Measurements from ENCODE around the gene MACROD2. TPM values are rescaled to one million over a fixed set of nuclear protein-coding genes. Genes with fewer than 3 reads are reported as not detected.

Gene MACROD2
- total RNA-seq, 1 experiment from 2014 or later: 1.5 TPM

DNA sequence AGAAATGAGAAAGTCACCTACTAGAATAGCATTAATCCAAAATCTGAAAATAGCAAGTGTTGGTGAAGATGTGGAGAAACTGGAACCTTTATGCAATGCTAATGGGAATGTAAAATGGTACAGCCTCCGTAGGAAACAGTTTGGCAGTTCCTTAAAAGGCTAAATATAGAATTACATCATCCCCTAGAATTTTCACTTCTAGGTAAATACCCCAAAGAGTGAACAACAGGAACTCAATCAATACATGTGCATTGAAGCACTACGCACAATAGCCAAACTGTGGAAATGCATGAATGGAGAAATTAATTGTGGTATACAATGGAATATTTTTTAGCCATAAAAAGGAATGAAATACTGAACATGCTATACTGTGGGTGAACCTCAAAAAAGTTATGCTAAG lies 1324.1 kb downstream of the MACROD2 start:
- DNase-seq: no peak
- Histone ChIP-seq H3K4me3 (ENCODE audit: insufficient read depth, low read depth, low read length) (no peak overlapping the region), H3K27me3 (ENCODE audit: control insufficient read depth, insufficient read depth, low read length) (no peaks in the 10 kb centered on the region), H3K36me3 (replicated peaks; ENCODE audit: control insufficient read depth, insufficient read depth, low read length) (no peaks in the 10 kb centered on the region)

DNA sequence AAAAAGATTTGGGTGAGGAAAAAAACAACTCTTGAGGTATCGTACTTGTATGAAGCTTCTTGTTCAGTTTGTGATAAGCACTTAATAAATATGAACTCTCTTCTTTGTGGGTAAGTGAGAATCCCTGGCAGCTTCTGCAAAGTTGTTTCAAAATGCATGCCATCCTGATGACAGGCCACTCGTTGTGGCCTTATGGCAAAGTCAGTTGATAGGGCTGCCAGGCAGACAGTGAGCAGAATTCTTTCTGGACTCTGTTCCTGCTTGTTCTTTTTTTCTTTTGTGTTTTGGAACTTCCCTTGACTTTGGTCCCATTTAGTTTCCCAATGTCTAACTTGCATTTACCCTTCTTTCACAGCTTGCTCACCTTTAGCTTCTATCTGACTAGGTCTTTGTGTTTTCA lies 1325.6 kb downstream of the MACROD2 start:
- no peak overlapping the region for H3K4me3 ChIP-seq (ENCODE audit: insufficient read depth, low read depth, low read length)
- H3K27me3 ChIP-seq (ENCODE audit: control insufficient read depth, insufficient read depth, low read length): no peaks in the 10 kb centered on the region
- H3K36me3 ChIP-seq (replicated peaks; ENCODE audit: control insufficient read depth, insufficient read depth, low read length): no peaks in the 10 kb centered on the region
- no peak for DNase-seq

DNA sequence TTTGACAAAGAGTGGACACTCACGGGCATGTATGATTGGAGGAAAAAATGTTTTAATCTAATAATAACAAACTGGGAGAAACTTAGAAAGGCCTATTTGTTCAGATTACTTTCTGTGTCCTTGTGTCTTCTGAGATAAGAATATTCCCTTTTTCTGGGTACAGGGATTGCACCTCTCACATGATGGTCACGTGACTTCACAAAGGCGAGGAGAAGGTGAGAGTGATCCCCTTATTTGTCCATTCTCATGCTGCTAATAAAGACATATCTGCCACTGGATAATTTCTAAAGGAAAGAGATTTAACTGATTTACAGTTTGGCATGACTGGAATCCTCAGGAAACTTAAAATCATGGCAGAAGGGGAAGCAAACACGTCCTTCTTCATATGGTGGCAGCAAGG lies 1331.8 kb downstream of the MACROD2 start:
- H3K27me3 ChIP-seq (ENCODE audit: control insufficient read depth, insufficient read depth, low read length): no peaks in the 10 kb centered on the region
- H3K4me3 ChIP-seq (ENCODE audit: insufficient read depth, low read depth, low read length): no peak overlapping the region
- H3K36me3 ChIP-seq (replicated peaks; ENCODE audit: control insufficient read depth, insufficient read depth, low read length): no peaks in the 10 kb centered on the region
- DNase-seq: no peak

DNA sequence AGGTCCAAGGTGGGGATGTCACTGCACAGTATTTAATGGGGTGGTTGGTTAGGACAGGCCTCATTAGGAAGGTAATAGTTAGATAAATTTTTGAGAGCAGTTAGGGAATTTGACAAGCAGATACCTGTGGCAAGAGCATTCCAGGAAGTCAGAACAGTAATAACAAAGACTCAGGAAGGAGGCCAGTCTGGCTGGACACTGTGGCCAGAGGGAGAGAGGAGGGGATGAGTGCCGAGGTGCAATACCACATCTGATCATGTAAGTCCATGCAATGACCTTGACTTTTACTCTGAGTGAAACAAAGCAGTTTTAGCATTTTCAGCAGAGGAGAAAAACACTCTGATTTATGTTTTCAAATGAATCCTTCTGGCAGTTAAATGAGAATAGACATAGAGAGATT lies 1332.8 kb downstream of the MACROD2 start:
- no peak for DNase-seq
- Histone ChIP-seq H3K4me3 (ENCODE audit: insufficient read depth, low read depth, low read length) (no peak overlapping the region), H3K27me3 (ENCODE audit: control insufficient read depth, insufficient read depth, low read length) (no peaks in the 10 kb centered on the region), H3K36me3 (replicated peaks; ENCODE audit: control insufficient read depth, insufficient read depth, low read length) (no peaks in the 10 kb centered on the region)

DNA sequence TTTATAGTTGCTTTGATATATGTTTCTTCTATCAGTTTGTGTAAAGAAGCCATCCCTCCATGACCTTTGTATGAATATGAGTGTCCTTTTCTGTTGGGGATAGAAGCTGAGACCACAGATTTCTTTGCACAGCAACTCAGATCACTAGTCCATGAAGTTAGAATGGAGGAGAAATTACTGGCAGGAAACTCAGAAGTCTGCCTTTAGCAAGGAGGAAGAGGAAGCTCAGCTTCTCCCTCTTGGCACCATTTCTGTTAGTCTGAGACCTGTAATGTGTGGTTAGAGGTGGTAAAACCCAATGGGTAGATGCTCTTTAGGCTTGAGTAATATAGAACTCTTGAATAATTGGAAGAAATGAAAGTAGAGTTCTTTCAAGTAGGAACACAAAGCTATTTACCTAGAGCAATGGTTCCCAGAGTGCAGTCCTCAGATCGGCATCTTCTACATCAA lies 1337.4 kb downstream of the MACROD2 start:
- no peak overlapping the region for H3K4me3 ChIP-seq (ENCODE audit: insufficient read depth, low read depth, low read length)

DNA sequence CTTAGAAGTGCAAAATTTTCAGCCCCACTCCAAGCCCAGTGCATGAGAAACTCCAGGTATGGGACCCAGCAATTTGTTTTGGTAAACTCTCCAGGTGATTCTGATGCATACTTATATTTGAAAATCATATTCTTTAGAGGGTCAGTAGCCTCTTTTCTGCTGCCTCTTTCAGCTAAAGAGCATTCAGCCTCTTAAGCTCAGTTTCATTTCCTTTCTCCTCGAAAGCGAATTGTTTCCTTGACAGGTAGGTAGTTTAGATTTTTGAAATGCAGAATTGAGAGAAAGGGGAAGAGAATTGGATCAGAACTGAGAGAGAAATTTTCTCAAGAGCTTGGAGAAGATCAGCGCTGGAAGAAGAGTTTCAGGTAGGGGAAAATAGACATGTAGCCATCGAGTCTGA lies 1337.9 kb downstream of the MACROD2 start:
- no peak for DNase-seq
- no peak overlapping the region for H3K4me3 ChIP-seq (ENCODE audit: insufficient read depth, low read depth, low read length)
- no peaks in the 10 kb centered on the region for H3K36me3 ChIP-seq (replicated peaks; ENCODE audit: control insufficient read depth, insufficient read depth, low read length)
- H3K27me3 ChIP-seq (ENCODE audit: control insufficient read depth, insufficient read depth, low read length): no peaks in the 10 kb centered on the region

More for the DNA sequence above, 1337.4 kb downstream of the MACROD2 start:
- Histone ChIP-seq H3K27me3 (ENCODE audit: control insufficient read depth, insufficient read depth, low read length) (no peaks in the 10 kb centered on the region), H3K36me3 (replicated peaks; ENCODE audit: control insufficient read depth, insufficient read depth, low read length) (no peaks in the 10 kb centered on the region)
- DNase-seq: no peak

DNA sequence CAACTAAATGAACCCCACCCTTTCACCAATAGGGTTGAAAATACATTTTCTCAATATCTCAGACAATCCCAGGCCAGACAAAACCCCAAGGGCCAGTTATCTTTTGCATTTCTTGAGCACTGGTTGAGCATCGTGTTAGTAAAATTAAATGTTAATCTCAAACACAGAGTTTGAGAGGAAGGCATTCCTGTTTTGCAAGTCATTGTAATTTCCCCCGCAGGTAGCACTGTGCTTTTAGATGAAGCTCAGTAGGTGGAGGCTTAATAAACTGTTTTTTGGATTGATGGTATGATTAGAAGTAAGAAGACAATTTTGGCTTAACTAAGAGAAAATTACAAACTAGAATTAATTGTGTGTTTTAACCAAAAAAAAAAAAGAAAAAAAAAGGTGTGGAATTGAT lies 1340.7 kb downstream of the MACROD2 start:
- H3K36me3 ChIP-seq (replicated peaks; ENCODE audit: control insufficient read depth, insufficient read depth, low read length): no peaks in the 10 kb centered on the region
- no peak for DNase-seq
- no peak overlapping the region for H3K4me3 ChIP-seq (ENCODE audit: insufficient read depth, low read depth, low read length)
- no peaks in the 10 kb centered on the region for H3K27me3 ChIP-seq (ENCODE audit: control insufficient read depth, insufficient read depth, low read length)

DNA sequence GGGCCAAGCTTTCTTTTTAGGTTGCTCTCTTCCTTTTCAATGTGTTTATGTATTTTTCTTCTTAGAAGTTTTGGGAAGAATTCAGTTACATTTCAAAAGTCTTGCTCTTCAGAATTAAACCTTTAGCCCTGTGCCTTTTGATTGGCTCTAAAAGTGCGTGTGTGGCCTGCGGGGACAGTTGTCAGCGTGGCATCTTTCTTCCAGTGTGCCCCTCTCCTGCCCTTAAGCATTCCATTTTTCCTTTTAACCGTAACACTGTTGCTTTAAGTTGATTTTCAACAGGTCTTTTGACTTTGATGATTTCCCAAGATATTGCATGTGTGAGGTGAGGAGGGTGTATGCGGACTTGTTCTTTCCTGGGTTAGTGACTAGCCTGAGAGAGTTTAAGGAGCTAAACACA lies 1341.2 kb downstream of the MACROD2 start:
- H3K4me3 ChIP-seq (ENCODE audit: insufficient read depth, low read depth, low read length): no peak overlapping the region
- H3K36me3 ChIP-seq (replicated peaks; ENCODE audit: control insufficient read depth, insufficient read depth, low read length): no peaks in the 10 kb centered on the region
- no peak for DNase-seq
- no peaks in the 10 kb centered on the region for H3K27me3 ChIP-seq (ENCODE audit: control insufficient read depth, insufficient read depth, low read length)

DNA sequence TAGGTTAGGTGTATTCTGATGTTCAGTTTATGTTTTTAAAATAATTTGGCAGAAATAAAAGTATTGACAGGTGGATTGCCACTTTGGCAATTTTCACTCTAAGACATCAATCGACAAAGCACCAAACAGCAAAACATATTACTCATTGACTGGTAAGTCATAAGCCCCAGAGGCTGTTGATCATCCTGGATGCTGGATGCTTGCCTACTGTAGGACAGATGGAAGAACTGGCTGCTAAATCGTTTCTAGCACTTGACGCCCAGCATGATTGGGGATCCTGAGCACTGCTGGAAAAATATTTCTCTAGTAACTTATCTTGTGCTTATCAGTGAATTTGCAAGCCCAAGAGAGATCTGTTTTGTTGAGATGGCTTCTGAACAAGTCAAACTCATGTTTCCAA lies 1343.9 kb downstream of the MACROD2 start:
- H3K4me3 ChIP-seq (ENCODE audit: insufficient read depth, low read depth, low read length): no peak overlapping the region
- H3K36me3 ChIP-seq (replicated peaks; ENCODE audit: control insufficient read depth, insufficient read depth, low read length): no peaks in the 10 kb centered on the region
- no peak for DNase-seq
- H3K27me3 ChIP-seq (ENCODE audit: control insufficient read depth, insufficient read depth, low read length): no peaks in the 10 kb centered on the region

DNA sequence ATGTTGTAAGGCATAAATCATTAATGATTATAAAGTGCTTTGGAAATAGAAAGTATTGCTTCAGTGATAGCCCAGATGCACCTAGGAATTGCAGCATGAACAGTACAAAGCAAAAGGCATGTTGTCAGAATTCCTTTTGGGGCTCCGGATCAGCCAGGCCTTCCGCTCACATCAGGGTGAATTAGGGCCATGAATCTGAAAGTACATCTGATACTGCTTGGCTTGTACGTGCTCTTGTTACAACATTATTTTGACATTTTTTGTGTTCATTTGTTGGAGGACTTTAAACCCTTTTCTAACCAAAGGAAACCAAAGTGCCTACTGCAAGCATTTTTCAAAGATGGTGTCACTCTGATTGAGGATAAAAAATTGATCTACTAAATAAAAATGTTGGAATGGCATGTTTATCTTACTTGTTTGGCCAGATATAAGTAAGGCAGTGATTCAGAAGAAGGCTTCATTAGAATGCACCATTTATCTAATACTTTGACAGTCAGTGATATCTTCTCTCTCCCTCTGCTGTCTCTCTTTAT lies 1347.7 kb downstream of the MACROD2 start:
- Histone ChIP-seq H3K36me3 (replicated peaks; ENCODE audit: control insufficient read depth, insufficient read depth, low read length) (no peaks in the 10 kb centered on the region), H3K4me3 (ENCODE audit: insufficient read depth, low read depth, low read length) (no peak overlapping the region), H3K27me3 (ENCODE audit: control insufficient read depth, insufficient read depth, low read length) (no peaks in the 10 kb centered on the region)
- DNase-seq: no peak

DNA sequence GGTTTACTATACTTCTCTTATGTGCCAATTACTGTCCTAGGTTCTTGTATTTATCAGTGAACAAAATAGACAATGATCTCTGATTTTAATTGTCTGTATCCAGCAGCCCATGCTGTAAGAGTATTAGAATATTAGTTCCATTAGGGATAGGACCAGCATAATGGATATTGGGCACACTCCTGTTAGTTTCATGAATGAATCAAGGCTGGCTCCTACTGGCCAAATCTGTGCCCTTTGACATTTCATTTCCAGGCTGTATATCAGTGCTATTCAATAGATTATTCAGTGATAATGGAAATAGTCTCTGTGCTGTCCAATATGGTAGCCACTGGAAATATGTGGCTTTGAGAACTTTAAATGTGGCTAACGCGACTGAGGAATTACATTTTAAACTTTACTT lies 1350.0 kb downstream of the MACROD2 start:
- Histone ChIP-seq H3K27me3 (ENCODE audit: control insufficient read depth, insufficient read depth, low read length) (no peaks in the 10 kb centered on the region), H3K4me3 (ENCODE audit: insufficient read depth, low read depth, low read length) (no peak overlapping the region), H3K36me3 (replicated peaks; ENCODE audit: control insufficient read depth, insufficient read depth, low read length) (no peaks in the 10 kb centered on the region)
- DNase-seq: no peak

DNA sequence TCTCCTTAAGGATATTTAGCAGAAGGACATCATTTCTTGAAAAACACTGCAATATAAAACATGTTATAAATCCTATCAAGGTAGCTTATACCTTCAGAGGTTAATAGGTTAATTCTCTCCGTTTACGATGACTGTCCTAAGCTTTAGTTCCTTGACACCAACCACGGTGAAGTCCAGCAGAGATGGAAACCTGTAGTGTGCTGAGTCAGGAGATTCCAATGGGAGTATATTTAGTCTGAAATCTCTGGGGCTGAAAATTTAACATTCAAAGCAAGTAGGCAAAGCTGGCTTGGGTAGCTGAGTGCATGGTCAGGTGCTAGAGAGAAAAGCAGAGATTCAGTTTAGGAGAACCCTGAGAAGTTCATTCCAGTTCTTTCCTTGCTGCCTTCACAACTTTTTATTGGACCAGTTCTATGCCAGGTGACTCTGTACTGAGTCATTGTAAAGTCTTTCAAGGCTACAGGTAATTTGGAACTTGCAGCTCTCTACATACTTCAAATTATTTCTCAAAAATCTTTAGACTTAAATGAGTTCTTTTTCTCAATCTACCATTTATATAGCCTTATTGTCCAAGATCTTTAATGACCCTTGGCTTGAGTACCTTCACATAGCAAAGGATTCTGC lies 1351.5 kb downstream of the MACROD2 start:
- Histone ChIP-seq H3K36me3 (replicated peaks; ENCODE audit: control insufficient read depth, insufficient read depth, low read length) (no peaks in the 10 kb centered on the region), H3K27me3 (ENCODE audit: control insufficient read depth, insufficient read depth, low read length) (no peaks in the 10 kb centered on the region), H3K4me3 (ENCODE audit: insufficient read depth, low read depth, low read length) (no peak overlapping the region)
- no peak for DNase-seq

DNA sequence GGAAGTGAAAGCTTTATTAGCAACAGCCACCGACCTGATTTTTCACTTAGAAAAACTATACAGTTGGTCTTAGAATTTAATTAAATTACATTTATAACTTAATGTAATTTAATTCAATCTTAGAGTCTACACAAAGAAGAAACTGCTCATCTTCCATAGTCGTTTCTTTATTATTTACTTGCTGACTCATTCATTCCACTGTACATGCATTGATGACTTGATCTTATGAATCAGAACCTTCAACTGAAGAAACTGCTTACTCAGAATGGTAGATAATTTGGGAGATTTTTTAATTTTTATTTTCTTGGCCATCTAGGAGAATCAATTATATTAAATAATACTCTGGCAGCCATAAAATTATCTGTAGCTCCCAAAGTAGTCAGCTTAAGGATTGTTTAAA lies 1363.7 kb downstream of the MACROD2 start:
- no peak for DNase-seq
- H3K4me3 ChIP-seq (ENCODE audit: insufficient read depth, low read depth, low read length): no peak overlapping the region
- H3K36me3 ChIP-seq (replicated peaks; ENCODE audit: control insufficient read depth, insufficient read depth, low read length): no peaks in the 10 kb centered on the region
- no peaks in the 10 kb centered on the region for H3K27me3 ChIP-seq (ENCODE audit: control insufficient read depth, insufficient read depth, low read length)

DNA sequence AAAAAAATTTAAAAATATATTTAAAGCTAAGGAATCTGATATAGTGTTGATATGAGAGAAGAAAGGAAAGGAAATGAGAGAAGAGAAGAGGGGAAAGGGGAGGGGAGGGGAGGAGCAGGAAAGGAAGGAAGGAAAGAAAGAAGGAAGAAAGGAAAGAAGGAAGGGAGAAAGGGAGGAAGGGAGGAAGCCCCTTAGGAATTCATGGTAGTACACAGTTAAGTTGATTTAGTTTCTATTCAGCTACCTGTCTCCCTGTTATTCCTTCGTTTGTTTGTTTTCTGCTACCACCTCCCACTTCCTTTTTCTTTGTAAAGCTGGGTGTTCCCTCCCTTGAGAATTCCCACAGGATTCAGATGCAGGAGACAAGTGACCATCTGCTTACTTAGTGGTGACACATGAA lies 1367.5 kb downstream of the MACROD2 start:
- DNase-seq: no peak
- H3K27me3 ChIP-seq (ENCODE audit: control insufficient read depth, insufficient read depth, low read length): no peaks in the 10 kb centered on the region
- no peak overlapping the region for H3K4me3 ChIP-seq (ENCODE audit: insufficient read depth, low read depth, low read length)
- H3K36me3 ChIP-seq (replicated peaks; ENCODE audit: control insufficient read depth, insufficient read depth, low read length): no peaks in the 10 kb centered on the region

DNA sequence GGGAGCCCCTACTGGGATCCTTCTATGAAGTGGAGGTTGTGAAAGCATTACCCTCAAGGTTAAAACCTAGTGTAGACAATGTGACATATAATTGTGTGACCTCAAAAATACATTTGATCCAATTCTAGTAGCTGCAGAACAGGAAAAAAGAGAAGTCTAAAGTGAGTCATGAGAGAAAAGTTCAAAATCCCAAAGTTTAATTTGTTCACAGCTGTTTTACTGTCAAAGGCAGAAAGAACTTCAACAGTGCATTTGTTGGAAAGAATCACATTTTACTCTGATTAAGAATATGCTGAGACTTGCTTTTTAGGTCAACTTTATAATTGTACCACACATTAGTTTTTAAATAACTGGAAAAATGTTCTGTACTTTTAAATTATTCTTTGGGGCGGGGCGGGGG lies 1369.5 kb downstream of the MACROD2 start:
- no peak for DNase-seq
- Histone ChIP-seq H3K27me3 (ENCODE audit: control insufficient read depth, insufficient read depth, low read length) (no peaks in the 10 kb centered on the region), H3K4me3 (ENCODE audit: insufficient read depth, low read depth, low read length) (no peak overlapping the region), H3K36me3 (replicated peaks; ENCODE audit: control insufficient read depth, insufficient read depth, low read length) (no peaks in the 10 kb centered on the region)

DNA sequence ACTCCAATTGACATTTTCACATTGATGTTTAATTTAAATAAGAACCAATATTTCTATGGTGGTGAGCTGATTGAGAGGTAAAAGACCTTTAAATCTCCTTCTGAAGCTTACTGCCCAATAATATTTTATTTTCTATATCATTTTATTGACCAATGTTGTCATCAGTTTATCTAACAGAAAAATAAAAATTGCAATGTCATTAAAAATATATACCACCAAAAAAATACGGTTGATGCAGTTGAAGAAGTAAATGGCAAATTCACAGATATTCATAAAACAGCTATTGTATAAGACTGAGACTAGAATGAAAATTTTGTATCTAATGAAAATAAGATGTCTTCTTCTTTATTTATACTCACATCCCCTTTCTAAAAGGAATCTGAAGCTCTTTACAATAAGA lies 1375.1 kb downstream of the MACROD2 start:
- Histone ChIP-seq H3K36me3 (replicated peaks; ENCODE audit: control insufficient read depth, insufficient read depth, low read length) (no peaks in the 10 kb centered on the region), H3K27me3 (ENCODE audit: control insufficient read depth, insufficient read depth, low read length) (no peaks in the 10 kb centered on the region), H3K4me3 (ENCODE audit: insufficient read depth, low read depth, low read length) (no peak overlapping the region)
- no peak for DNase-seq

Data from H7 (cell line).